WTC11 (cell line): ENCODE measurements around the gene NCSTN. TPM values are rescaled to one million over a fixed set of nuclear protein-coding genes. Genes with fewer than 3 reads are reported as not detected.
A peak's percentile ranks its signal among the peaks of the same experiment; 100 is the strongest.

Experiments
- ATAC-seq: fragments of 200-7000 bp; cut with Tn5 transposase; 2 replicates; pipeline ENCODE4 v1.10.0; 2021; ENCODE audit warnings: mild to moderate bottlenecking, moderate library complexity
- CTCF ChIA-PET: fragments of 300-600 bp; sonication (Branson Sonifier 250); formaldehyde crosslinking; loops from one replicate; lab custom pipeline; 2021; ENCODE audit warnings: antibody characterized with exemption; lab: Charles Lee
- POLR2A ChIA-PET: fragments of 350-600 bp; sonication (Branson Sonifier 250); formaldehyde crosslinking; loops from one replicate; lab custom pipeline; 2021; ENCODE audit warnings: antibody characterized with exemption; lab: Charles Lee
- DNase-seq: peaks from one replicate; pipeline ENCODE4 v3.0.0; 2021; ENCODE audit warnings: low spot score
- H3K27ac Mint-ChIP-seq: 2 replicates; pipeline ENCODE4 v1.8.0; 2021; ENCODE audit warnings: mixed read lengths
- H3K27me3 Mint-ChIP-seq: 2 replicates; pipeline ENCODE4 v1.8.0; 2021; ENCODE audit warnings: low read depth, mild to moderate bottlenecking, moderate library complexity, mixed read lengths
- H3K36me3 Mint-ChIP-seq: 2 replicates; pipeline ENCODE4 v1.8.0; 2021; ENCODE audit warnings: mixed read lengths
- H3K4me1 Mint-ChIP-seq: 2 replicates; pipeline ENCODE4 v1.8.0; 2022; ENCODE audit warnings: mixed read lengths
- H3K4me3 Mint-ChIP-seq: 2 replicates; pipeline ENCODE4 v1.8.0; 2021; ENCODE audit warnings: mild to moderate bottlenecking, moderate library complexity, mixed read lengths
- H3K9me3 Mint-ChIP-seq: 2 replicates; pipeline ENCODE4 v1.8.0; 2021; ENCODE audit warnings: mixed read lengths
- JAZF1 ChIP-seq: fragments of 250-450 bp; sonication (Bioruptor Pico); IDR thresholded peaks from 2 replicates; pipeline ENCODE4 v1.9.0; 2021; ENCODE audit warnings: moderate library complexity, mild to moderate bottlenecking, inconsistent platforms
- PREB ChIP-seq: sonication (generic); formaldehyde crosslinking; IDR thresholded peaks from 2 replicates; pipeline ENCODE4 v1.8.1; 2022; ENCODE audit warnings: mild to moderate bottlenecking, missing genetic modification reagents, moderate library complexity, borderline replicate concordance
- SP1 ChIP-seq: sonication (generic); formaldehyde crosslinking; conservative IDR thresholded peaks from 2 replicates; pipeline ENCODE4 v1.8.1; 2022; ENCODE audit warnings: missing genetic modification reagents
- total RNA-seq: library from RNA; stranded (reverse); gene quantifications from 3 replicates; pipeline ENCODE4 v1.2.3, GENCODE V29; 2021
- TF ChIP-seq, protein P1 (sequence below): sonication (generic); formaldehyde crosslinking; IDR thresholded peaks from 2 replicates; pipeline ENCODE4 v1.8.1; 2023; ENCODE audit warnings: mild to moderate bottlenecking, missing genetic modification reagents, borderline replicate concordance

Gene NCSTN
- total RNA-seq, 1 experiment from 2014 or later, result 72.7 TPM

DNA sequence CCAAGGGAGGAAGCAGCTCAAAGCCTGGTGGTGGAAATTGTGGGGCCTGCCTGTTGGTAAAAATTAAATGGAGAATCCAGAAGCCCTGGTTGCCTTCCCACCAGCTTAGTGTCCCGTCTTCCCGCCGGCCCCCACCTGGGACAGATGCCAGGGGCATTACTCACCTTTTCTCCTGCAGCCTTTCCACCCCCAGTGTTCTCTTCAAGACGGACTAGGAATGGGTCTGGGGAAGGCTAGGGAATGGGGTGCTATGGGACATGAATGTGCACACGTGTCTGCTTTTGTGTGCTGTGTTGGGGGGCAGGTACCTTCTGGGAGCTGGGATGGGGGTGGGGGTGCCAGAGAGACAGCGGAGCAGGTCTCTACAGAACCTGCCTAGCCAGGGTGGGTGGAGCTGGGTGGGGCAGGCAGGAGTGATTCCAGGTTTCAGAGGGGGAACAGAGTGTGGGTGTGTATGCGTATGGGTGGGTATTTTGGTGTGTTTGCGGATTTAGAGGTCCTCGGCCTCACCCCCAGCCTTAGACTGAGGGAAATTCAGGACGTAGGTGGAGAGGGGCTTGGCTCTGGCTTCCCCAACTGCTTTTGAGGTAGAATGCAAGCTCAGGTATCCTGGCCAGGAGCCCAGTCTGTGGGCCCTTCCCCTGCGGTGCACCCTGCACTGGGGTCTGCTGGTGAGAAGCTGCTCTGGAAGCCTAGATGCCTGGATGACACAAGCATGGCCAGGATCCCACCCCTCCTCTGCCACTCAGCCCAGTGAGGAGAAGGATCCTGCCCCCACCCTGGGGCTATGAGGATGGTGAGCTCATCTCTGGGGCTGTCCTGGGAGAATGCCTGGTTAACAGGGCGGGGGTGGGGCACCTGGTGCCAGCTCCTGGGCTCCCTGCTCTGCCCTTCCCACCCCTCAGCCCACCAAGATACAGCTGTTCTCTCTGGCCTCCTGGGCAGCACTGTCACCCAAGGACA, 64.9 kb downstream of the NCSTN start:
- ATAC-seq, result no peak

More for the DNA sequence above, 64.9 kb downstream of the NCSTN start:
- POLR2A ChIA-PET, result interaction anchor here (0.9 kb wide), 2 partner anchors 27 to 29 kb away, joined by 3 to 5 read pairs; no protein-coding TSS in a partner anchor
- Mint-ChIP-seq H3K9me3 (no peaks in the 10 kb centered on the region), H3K4me1 (peaks cover 86% of the 10 kb centered on the region), H3K27ac (peak overlapping the region; percentile 61; the same call in 1 of the 2 replicates), H3K27me3 (no peaks in the 10 kb centered on the region), H3K4me3 (no peak overlapping the region)
- DNase-seq, result no peak
- CTCF ChIA-PET, result interaction anchor here (0.8 to 3.0 kb wide), 5 partner anchors 8 to 215 kb away, joined by 3 to 19 read pairs (median 7); no protein-coding TSS in a partner anchor
- no peak for TF ChIP-seq JAZF1 (CRISPR knock-in tag)
- TF ChIP-seq, protein P1, sequence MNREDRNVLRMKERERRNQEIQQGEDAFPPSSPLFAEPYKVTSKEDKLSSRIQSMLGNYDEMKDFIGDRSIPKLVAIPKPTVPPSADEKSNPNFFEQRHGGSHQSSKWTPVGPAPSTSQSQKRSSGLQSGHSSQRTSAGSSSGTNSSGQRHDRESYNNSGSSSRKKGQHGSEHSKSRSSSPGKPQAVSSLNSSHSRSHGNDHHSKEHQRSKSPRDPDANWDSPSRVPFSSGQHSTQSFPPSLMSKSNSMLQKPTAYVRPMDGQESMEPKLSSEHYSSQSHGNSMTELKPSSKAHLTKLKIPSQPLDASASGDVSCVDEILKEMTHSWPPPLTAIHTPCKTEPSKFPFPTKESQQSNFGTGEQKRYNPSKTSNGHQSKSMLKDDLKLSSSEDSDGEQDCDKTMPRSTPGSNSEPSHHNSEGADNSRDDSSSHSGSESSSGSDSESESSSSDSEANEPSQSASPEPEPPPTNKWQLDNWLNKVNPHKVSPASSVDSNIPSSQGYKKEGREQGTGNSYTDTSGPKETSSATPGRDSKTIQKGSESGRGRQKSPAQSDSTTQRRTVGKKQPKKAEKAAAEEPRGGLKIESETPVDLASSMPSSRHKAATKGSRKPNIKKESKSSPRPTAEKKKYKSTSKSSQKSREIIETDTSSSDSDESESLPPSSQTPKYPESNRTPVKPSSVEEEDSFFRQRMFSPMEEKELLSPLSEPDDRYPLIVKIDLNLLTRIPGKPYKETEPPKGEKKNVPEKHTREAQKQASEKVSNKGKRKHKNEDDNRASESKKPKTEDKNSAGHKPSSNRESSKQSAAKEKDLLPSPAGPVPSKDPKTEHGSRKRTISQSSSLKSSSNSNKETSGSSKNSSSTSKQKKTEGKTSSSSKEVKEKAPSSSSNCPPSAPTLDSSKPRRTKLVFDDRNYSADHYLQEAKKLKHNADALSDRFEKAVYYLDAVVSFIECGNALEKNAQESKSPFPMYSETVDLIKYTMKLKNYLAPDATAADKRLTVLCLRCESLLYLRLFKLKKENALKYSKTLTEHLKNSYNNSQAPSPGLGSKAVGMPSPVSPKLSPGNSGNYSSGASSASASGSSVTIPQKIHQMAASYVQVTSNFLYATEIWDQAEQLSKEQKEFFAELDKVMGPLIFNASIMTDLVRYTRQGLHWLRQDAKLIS, result no peak
- TF ChIP-seq SP1 (CRISPR knock-in tag), result no peak
- TF ChIP-seq PREB (CRISPR knock-in tag), result no peak
- TF ChIP-seq, all 79 proteins: peak for 0
- H3K36me3 Mint-ChIP-seq, result no peaks in the 10 kb centered on the region; the same call in 1 of the 2 replicates

Other genes with a start within 250 kb of the NCSTN start
- gene IGSF8, start 244.8 kb upstream of the NCSTN start, total RNA-seq, result 86.7 to 101 TPM (median 95.1 TPM) in 3 replicates
- gene ATP1A2, start 227.6 kb upstream of the NCSTN start, total RNA-seq, result 22.8 to 25.6 TPM (median 23.2 TPM) in 3 replicates
- 0.37 to 0.78 TPM (median 0.55 TPM) in 3 replicates for gene ATP1A4, start 191.8 kb upstream of the NCSTN start, total RNA-seq
- gene CASQ1, start 152.8 kb upstream of the NCSTN start, total RNA-seq, result 0.46 to 0.50 TPM (median 0.48 TPM) in 3 replicates
- gene PEA15, start 138.0 kb upstream of the NCSTN start, total RNA-seq, result 43.6 to 56.3 TPM (median 46.9 TPM) in 3 replicates
- 121 to 143 TPM (median 128 TPM) in 3 replicates for gene DCAF8, start 80.8 kb upstream of the NCSTN start, total RNA-seq
- 80.6 to 85.5 TPM (median 85.2 TPM) in 3 replicates for gene PEX19, start 58.2 kb upstream of the NCSTN start, total RNA-seq
- gene COPA, start 133 bp upstream of the NCSTN start, total RNA-seq, result 115 to 126 TPM (median 119 TPM) in 3 replicates
- 0.69 to 0.70 TPM (median 0.69 TPM) in 3 replicates for gene NHLH1, start 23.7 kb downstream of the NCSTN start, total RNA-seq
- gene VANGL2, start 57.2 kb downstream of the NCSTN start, total RNA-seq, result 68.0 to 69.7 TPM (median 68.6 TPM) in 3 replicates
- gene SLAMF6, start 179.9 kb downstream of the NCSTN start, total RNA-seq, result 0.18 TPM in 1 of 3 replicates, not detected in the others
- gene CD84, start 236.1 kb downstream of the NCSTN start, total RNA-seq, result 0.02 to 0.30 TPM (median 0.17 TPM) in 3 replicates